ENCODE results near the gene KDM6A.

DNA sequence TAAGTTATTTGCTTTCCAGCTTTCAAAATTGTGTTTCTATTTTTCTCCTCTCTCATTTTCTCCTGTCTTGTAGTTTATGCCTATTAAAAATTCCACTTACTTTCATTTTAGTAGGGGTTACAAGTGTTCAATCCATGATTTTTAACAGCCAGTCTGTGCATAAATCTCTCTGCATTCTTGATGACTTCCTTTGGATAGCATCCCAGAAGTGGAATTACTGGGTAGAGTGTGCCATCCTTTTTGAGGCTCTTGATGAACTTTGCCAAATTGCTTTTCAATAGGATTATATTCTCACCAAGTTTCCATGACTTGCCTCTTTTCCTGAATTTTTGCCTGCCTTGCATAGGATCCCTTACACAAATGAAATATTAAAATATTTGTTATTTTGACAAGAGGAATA lies 269.2 kb downstream of the KDM6A start:
- TF ChIP-seq POLR2AphosphoS5 (IDR thresholded peaks at IDR 0.05) = no peak
- TF ChIP-seq, protein P1, sequence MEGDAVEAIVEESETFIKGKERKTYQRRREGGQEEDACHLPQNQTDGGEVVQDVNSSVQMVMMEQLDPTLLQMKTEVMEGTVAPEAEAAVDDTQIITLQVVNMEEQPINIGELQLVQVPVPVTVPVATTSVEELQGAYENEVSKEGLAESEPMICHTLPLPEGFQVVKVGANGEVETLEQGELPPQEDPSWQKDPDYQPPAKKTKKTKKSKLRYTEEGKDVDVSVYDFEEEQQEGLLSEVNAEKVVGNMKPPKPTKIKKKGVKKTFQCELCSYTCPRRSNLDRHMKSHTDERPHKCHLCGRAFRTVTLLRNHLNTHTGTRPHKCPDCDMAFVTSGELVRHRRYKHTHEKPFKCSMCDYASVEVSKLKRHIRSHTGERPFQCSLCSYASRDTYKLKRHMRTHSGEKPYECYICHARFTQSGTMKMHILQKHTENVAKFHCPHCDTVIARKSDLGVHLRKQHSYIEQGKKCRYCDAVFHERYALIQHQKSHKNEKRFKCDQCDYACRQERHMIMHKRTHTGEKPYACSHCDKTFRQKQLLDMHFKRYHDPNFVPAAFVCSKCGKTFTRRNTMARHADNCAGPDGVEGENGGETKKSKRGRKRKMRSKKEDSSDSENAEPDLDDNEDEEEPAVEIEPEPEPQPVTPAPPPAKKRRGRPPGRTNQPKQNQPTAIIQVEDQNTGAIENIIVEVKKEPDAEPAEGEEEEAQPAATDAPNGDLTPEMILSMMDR (IDR thresholded peaks at IDR 0.05; ENCODE audit: poor library complexity, severe bottlenecking) = no peak
- TF ChIP-seq EZH2 (IDR thresholded peaks at IDR 0.05; ENCODE audit: borderline replicate concordance, insufficient read depth, low read length, poor library complexity, severe bottlenecking) = no peak
- no peak for TF ChIP-seq EP300 (conservative IDR thresholded peaks at IDR 0.05; ENCODE audit: poor library complexity, severe bottlenecking)

Measured in neural cell (in vitro differentiated cells).